ENCODE measurements around the gene RHBDL1. TPM values are rescaled to one million over a fixed set of nuclear protein-coding genes. Genes with fewer than 3 reads are reported as not detected.

The RHBDL1 gene
- total and polyA plus RNA-seq, 9 of the 15 experiments (the other 6 are each of a cell fraction or from before 2014, with no cell fraction given): 0.03 to 5.6 (median 1.3) TPM; not detected in 1

GRCh38 chr16:715477-716199 is 40.2 kb downstream of the RHBDL1 start (continued):
- TF ChIP-seq CREB3 (tag; conservative IDR thresholded peaks at IDR 0.05; ENCODE audit: low read depth): no peak
- TF ChIP-seq RBM14 (IDR thresholded peaks at IDR 0.05; ENCODE audit: borderline replicate concordance, insufficient read depth, low read depth, low read length): no peak
- TF ChIP-seq RBFOX2 (IDR thresholded peaks at IDR 0.05; ENCODE audit: low read depth, low read length): 0 out of 2 replicates have a peak, but pooled peaks have one; percentile 11
- no peak for TF ChIP-seq LEF1 (IDR thresholded peaks at IDR 0.05)
- TF ChIP-seq, protein P1, sequence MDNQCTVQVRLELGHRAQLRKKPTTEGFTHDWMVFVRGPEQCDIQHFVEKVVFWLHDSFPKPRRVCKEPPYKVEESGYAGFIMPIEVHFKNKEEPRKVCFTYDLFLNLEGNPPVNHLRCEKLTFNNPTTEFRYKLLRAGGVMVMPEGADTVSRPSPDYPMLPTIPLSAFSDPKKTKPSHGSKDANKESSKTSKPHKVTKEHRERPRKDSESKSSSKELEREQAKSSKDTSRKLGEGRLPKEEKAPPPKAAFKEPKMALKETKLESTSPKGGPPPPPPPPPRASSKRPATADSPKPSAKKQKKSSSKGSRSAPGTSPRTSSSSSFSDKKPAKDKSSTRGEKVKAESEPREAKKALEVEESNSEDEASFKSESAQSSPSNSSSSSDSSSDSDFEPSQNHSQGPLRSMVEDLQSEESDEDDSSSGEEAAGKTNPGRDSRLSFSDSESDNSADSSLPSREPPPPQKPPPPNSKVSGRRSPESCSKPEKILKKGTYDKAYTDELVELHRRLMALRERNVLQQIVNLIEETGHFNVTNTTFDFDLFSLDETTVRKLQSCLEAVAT (IDR thresholded peaks at IDR 0.05): no peak
- TF ChIP-seq CBX2 (IDR thresholded peaks at IDR 0.05; ENCODE audit: insufficient read depth, low read length, poor library complexity, severe bottlenecking): no peak
- TF ChIP-seq ZC3H11A (IDR thresholded peaks at IDR 0.05; ENCODE audit: low read depth, low read length): no peak
- TF ChIP-seq ZNF511 (CRISPR knock-in tag; IDR thresholded peaks at IDR 0.05): no peak
- TF ChIP-seq ELF1 (tag; IDR thresholded peaks at IDR 0.05): no peak
- no peak for TF ChIP-seq ZNF224 (CRISPR knock-in tag; IDR thresholded peaks at IDR 0.05)
- TF ChIP-seq MTF1 (CRISPR knock-in tag; IDR thresholded peaks at IDR 0.05; ENCODE audit: borderline replicate concordance): no peak
- TF ChIP-seq ELF4 (CRISPR knock-in tag; IDR thresholded peaks at IDR 0.05): no peak
- TF ChIP-seq ZNF740 (CRISPR knock-in tag; IDR thresholded peaks at IDR 0.05): no peak
- TF ChIP-seq ZNF740 (tag; IDR thresholded peaks at IDR 0.05): no peak
- TF ChIP-seq KLF13 (tag; IDR thresholded peaks at IDR 0.05; ENCODE audit: borderline replicate concordance, low read depth): peak; percentile 48; the same call in 1 of the 2 replicates
- no peak for TF ChIP-seq FOXP1 (CRISPR knock-in tag; IDR thresholded peaks at IDR 0.05)
- no peak for TF ChIP-seq LCOR (CRISPR knock-in tag; IDR thresholded peaks at IDR 0.05)
- TF ChIP-seq HMGN3 (IDR thresholded peaks at IDR 0.05; ENCODE audit: borderline replicate concordance, extremely low read depth, insufficient read length, low read depth, low read length): no peak
- TF ChIP-seq CSDE1 (IDR thresholded peaks at IDR 0.05): no peak
- no peak for TF ChIP-seq TSHZ1 (CRISPR knock-in tag; IDR thresholded peaks at IDR 0.05)

All from K562 (cell line).